Mesodermal cell (in vitro differentiated cells): Measurements from ENCODE around the gene TIAL1. TPM values are rescaled to one million over a fixed set of nuclear protein-coding genes. Genes with fewer than 3 reads are reported as not detected.
A peak's percentile ranks its signal among the peaks of the same experiment; 100 is the strongest.

ENCODE experiments used
- H3K27ac ChIP-seq: 2 replicates; pipeline ENCODE4 v1.7.0; 2013; ENCODE audit warnings: mild to moderate bottlenecking, low read depth, low read length, moderate library complexity; ENCODE audit not compliant: severe bottlenecking
- H3K36me3 ChIP-seq: 2 replicates; pipeline ENCODE4 v1.7.1; 2013; ENCODE audit warnings: mild to moderate bottlenecking, low read length, moderate library complexity; ENCODE audit not compliant: control insufficient read depth, insufficient read depth
- H3K4me1 ChIP-seq: one replicate; pipeline ENCODE4 v1.7.1; 2013; ENCODE audit warnings: mild to moderate bottlenecking, low read length; ENCODE audit not compliant: insufficient read depth, control insufficient read depth, poor library complexity, severe bottlenecking
- H3K4me3 ChIP-seq: 2 replicates; pipeline ENCODE4 v1.7.0; 2013; ENCODE audit warnings: low read length, control low read depth, mild to moderate bottlenecking; ENCODE audit not compliant: insufficient read depth, poor library complexity, severe bottlenecking; ENCODE audit errors: extremely low read depth
- H3K9me3 ChIP-seq: 2 replicates; pipeline ENCODE4 v1.7.1; 2013; ENCODE audit warnings: mild to moderate bottlenecking, low read length, moderate library complexity; ENCODE audit not compliant: control insufficient read depth
- WGBS, 2 experiments: methylation state at CpG; one replicate each; pipeline ENCODE4 v1.1.5; 2013; ENCODE audit warnings: missing lambda C conversion rate in 2 of 2; ENCODE audit not compliant: insufficient coverage in 2 of 2; 5-methylcytosine and 5-hydroxymethylcytosine counted together
- polyA plus RNA-seq, 2 experiments: library from polyadenylated mRNA; stranded (reverse); fragments of 50-300 nt; gene quantifications; one replicate each; pipeline ENCODE4 v1.2.3, GENCODE V29; 2013

The TIAL1 gene, protein sequence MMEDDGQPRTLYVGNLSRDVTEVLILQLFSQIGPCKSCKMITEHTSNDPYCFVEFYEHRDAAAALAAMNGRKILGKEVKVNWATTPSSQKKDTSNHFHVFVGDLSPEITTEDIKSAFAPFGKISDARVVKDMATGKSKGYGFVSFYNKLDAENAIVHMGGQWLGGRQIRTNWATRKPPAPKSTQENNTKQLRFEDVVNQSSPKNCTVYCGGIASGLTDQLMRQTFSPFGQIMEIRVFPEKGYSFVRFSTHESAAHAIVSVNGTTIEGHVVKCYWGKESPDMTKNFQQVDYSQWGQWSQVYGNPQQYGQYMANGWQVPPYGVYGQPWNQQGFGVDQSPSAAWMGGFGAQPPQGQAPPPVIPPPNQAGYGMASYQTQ
- 135 TPM for polyA plus RNA-seq (2013, experiment 1 of 2)
- 150 TPM for polyA plus RNA-seq (2013, experiment 2 of 2)

- H3K4me3 ChIP-seq, result peak within 1 kb of the TSS; percentile 90
- H3K9me3 ChIP-seq, result peaks cover 9% of the 10 kb centered on the region
- H3K36me3 ChIP-seq, result peaks cover 20% of the 10 kb centered on the region
- H3K27ac ChIP-seq, result peak within 1 kb of the TSS; percentile 99
- 0% methylated on average over 51 to 60 of the region's 66 CpGs for WGBS, 2 experiments
- peaks cover 19% of the 10 kb centered on the region for H3K4me1 ChIP-seq
Measured at GRCh38 chr10:119596537-119597404, at the start of gene TIAL1. TIAL1 (minus strand) TSS chr10:119596964; CDS start chr10:119596465, 499 bp downstream.

- Histone ChIP-seq H3K27ac (no peak overlapping the region), H3K9me3 (peaks cover 8% of the 10 kb centered on the region), H3K4me1 (no peaks in the 10 kb centered on the region), H3K36me3 (no peaks in the 10 kb centered on the region), H3K4me3 (no peak overlapping the region)
- WGBS, 2 experiments, result 90% methylated on average over 1 of the region's 3 CpGs
Measured at GRCh38 chr10:119644994-119645393, 48.2 kb upstream of the TIAL1 start.

GRCh38 chr10:119644205-119644814 lies 47.5 kb upstream of the TIAL1 start:
- peaks cover 8% of the 10 kb centered on the region for H3K9me3 ChIP-seq
- no peak overlapping the region for H3K4me3 ChIP-seq
- H3K4me1 ChIP-seq, result no peaks in the 10 kb centered on the region
- no peak overlapping the region for H3K27ac ChIP-seq
- H3K36me3 ChIP-seq, result no peaks in the 10 kb centered on the region
- WGBS, 2 experiments, result 83 to 87% methylated on average over 10 to 15 of the region's 15 CpGs

GRCh38 chr10:119643306-119644204 lies 46.8 kb upstream of the TIAL1 start:
- no peak overlapping the region for H3K4me3 ChIP-seq
- WGBS, 2 experiments, result 88 to 91% methylated on average over 11 to 13 of the region's 15 CpGs
- peaks cover 8% of the 10 kb centered on the region for H3K9me3 ChIP-seq
- H3K36me3 ChIP-seq, result no peaks in the 10 kb centered on the region
- no peaks in the 10 kb centered on the region for H3K4me1 ChIP-seq
- no peak overlapping the region for H3K27ac ChIP-seq

DNA sequence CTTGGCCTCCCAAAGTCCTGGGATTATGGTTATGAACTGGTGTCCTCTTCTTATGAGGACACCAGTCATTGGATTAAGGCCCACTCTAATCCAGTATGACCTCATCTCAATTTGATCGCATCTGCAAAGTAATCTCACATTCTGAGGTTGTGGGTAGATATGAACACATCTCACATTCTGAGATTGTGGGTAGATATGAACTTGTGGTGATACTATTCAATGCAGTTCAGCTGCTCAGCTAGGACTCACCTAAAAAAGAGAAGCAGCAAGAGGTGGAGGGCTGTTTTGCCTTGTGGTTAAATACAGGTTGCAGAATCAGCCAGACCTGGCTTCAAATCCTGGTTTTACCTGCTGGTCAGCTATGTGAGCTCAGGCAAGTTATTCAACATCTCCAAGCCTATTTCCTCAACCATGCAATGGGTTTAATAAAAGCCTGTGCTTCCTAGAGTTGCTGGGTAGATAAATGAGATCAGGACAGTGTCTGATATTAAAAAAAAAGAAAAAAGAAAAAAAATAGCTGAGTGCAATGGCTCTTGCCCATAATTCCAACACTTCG lies 45.9 kb upstream of the TIAL1 start:
- Histone ChIP-seq H3K9me3 (peaks cover 8% of the 10 kb centered on the region), H3K36me3 (no peaks in the 10 kb centered on the region), H3K4me1 (no peaks in the 10 kb centered on the region), H3K27ac (no peak overlapping the region), H3K4me3 (no peak overlapping the region)
- WGBS, 2 experiments, result 80 to 83% methylated on average over 1 to 2 of the region's 2 CpGs

DNA sequence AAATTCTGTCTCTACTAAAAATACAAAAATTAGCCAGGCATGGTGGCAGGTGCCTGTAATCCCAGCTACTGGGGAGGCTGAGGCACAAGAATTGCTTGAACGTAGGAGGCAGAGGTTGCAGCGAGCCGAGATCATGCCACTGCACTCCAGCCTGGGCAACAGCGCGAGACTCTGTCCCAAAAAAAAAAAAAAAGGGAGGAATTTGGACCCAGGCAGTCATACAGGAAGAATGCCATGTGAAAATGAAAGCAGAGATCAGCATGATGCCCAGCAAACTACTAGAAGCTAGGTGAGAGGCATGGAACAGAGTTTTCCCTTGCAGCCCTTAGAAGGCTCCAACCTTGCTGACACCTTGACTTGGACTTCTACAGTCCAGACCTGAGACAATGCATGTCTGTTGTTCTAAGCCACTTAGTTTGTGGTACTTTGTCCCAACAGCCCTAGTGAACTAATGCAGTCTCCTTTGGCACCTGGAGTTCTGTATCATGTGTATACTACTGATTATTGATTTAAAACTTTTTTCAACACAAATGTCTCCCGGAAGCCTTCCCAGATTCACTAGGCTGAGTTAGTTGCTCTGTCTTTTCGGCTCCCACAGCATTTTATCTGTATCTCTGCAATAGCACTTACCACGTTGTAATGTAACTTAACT lies 44.2 kb upstream of the TIAL1 start:
- Histone ChIP-seq H3K4me3 (no peak overlapping the region), H3K4me1 (no peaks in the 10 kb centered on the region), H3K27ac (no peak overlapping the region), H3K36me3 (no peaks in the 10 kb centered on the region), H3K9me3 (peaks cover 8% of the 10 kb centered on the region)
- WGBS, 2 experiments, result 90 to 92% methylated on average over 8 of the region's 8 CpGs

GRCh38 chr10:119640384-119640783 lies 43.6 kb upstream of the TIAL1 start:
- no peaks in the 10 kb centered on the region for H3K36me3 ChIP-seq
- WGBS, 2 experiments, result 79 to 100% methylated on average over 1 to 2 of the region's 6 CpGs
- no peak overlapping the region for H3K27ac ChIP-seq
- no peaks in the 10 kb centered on the region for H3K4me1 ChIP-seq
- no peak overlapping the region for H3K4me3 ChIP-seq
- H3K9me3 ChIP-seq, result peaks cover 8% of the 10 kb centered on the region

- WGBS, 2 experiments, result 97 to 98% methylated on average over 5 of the region's 7 CpGs
- H3K4me1 ChIP-seq, result no peaks in the 10 kb centered on the region
- H3K36me3 ChIP-seq, result no peaks in the 10 kb centered on the region
- no peak overlapping the region for H3K27ac ChIP-seq
- no peak overlapping the region for H3K4me3 ChIP-seq
- peaks cover under 1% of the 10 kb centered on the region for H3K9me3 ChIP-seq
Measured at GRCh38 chr10:119638982-119639381, 42.2 kb upstream of the TIAL1 start.

DNA sequence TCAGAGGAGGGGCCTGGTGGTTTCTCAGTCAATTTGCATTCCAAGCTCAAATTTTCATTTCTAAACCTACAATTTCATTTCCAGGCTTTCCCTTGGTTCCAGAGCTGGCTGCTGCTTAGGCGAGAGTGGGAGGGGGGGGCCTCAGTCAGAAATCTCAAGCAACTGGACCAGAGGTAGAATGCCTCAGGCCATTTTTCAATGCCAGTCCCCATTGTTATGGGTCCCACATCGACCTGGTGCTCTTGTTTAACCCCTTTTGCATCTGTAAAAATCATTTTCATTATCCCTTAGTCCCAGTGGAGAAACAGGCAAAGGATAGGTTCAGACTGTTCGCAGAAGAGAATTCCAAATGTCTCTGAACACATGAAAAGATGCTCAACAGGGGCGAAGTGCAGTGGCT lies 40.9 kb upstream of the TIAL1 start:
- WGBS, 2 experiments, result 72 to 73% methylated on average over 4 of the region's 4 CpGs

More for the DNA sequence above, 40.9 kb upstream of the TIAL1 start:
- Histone ChIP-seq H3K4me3 (no peak overlapping the region), H3K36me3 (no peaks in the 10 kb centered on the region), H3K4me1 (no peaks in the 10 kb centered on the region), H3K9me3 (no peaks in the 10 kb centered on the region), H3K27ac (no peak overlapping the region)
